Measurements from ENCODE around the gene IGSF23. TPM values are rescaled to one million over a fixed set of nuclear protein-coding genes. Genes with fewer than 3 reads are reported as not detected.

Gene IGSF23
- total RNA-seq, 1 experiment from 2014 or later: not detected

DNA sequence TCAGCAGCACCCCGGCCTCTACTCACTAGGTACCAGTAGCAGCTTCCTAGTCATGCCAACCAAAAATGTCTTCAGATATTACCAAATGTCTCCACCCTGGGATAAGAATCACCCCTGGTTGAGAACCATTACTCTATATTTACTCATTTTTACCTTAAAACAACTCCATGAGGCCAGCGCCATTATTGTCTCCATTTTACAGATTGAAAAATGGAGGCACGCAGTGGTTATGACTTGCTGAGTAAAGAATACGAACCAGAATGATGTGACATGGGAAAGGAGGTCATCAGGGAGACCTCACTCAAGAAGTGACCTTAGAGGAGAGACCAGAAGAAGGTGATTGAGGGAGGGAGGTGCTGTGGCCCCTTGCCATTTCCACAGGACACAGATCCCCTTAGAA is 60.1 kb downstream of the IGSF23 start:
- ChIA-PET POLR2A (ENCODE audit: low non-redundant PET) (no interaction called here), CTCF (no interaction called here)
- H3K27me3 ChIP-seq (replicated peaks; ENCODE audit: insufficient read depth, low read depth, low read length, poor library complexity): no peaks in the 10 kb centered on the region
- TF ChIP-seq EZH2 (IDR thresholded peaks at IDR 0.05; ENCODE audit: borderline replicate concordance, low read depth, low read length, poor library complexity, severe bottlenecking): no peak
- TF ChIP-seq, protein P1, sequence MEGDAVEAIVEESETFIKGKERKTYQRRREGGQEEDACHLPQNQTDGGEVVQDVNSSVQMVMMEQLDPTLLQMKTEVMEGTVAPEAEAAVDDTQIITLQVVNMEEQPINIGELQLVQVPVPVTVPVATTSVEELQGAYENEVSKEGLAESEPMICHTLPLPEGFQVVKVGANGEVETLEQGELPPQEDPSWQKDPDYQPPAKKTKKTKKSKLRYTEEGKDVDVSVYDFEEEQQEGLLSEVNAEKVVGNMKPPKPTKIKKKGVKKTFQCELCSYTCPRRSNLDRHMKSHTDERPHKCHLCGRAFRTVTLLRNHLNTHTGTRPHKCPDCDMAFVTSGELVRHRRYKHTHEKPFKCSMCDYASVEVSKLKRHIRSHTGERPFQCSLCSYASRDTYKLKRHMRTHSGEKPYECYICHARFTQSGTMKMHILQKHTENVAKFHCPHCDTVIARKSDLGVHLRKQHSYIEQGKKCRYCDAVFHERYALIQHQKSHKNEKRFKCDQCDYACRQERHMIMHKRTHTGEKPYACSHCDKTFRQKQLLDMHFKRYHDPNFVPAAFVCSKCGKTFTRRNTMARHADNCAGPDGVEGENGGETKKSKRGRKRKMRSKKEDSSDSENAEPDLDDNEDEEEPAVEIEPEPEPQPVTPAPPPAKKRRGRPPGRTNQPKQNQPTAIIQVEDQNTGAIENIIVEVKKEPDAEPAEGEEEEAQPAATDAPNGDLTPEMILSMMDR (conservative IDR thresholded peaks at IDR 0.05; ENCODE audit: low read depth, low read length): no peak
- H3K9me3 ChIP-seq (ENCODE audit: low read depth, low read length, poor library complexity, severe bottlenecking): no peaks in the 10 kb centered on the region
- H3K27ac ChIP-seq (ENCODE audit: low read depth, low read length, poor library complexity, severe bottlenecking): no peak overlapping the region
- DNase-seq (ENCODE audit: low spot score): no peak
- H3K36me3 ChIP-seq (ENCODE audit: insufficient read depth, low read length, poor library complexity, severe bottlenecking): no peaks in the 10 kb centered on the region
- intact Hi-C loops (cut with micrococcal nuclease; ENCODE audit: unreplicated experiment): no loop called here
- no TSS peak for BruUV-seq (replicated peaks)
- H3K4me3 ChIP-seq (ENCODE audit: low read depth, low read length, poor library complexity, severe bottlenecking): no peak overlapping the region
- peaks cover 7% of the 10 kb centered on the region for H3K4me1 ChIP-seq (ENCODE audit: insufficient read depth, low read length, poor library complexity, severe bottlenecking)

DNA sequence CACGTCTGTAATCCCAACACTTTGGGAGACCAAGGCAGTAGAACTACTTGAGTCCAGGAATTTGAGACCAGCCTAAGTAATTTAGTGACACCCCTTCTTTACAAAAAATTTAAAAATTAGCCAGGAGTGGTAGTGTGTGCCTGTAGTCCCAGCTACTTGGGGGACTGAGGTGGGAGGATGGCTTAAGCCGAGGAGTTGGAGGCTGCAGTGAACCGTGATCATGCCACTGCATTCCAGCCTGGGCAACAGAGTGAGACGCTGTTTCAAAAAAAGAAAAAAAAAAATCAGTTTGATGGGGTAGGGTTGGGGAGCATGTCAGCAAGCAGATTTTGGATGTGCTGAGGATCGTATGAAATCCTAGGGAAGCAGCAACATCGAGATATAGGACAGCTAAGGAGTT is 62.2 kb downstream of the IGSF23 start:
- Histone ChIP-seq H3K27ac (ENCODE audit: low read depth, low read length, poor library complexity, severe bottlenecking) (no peak overlapping the region), H3K27me3 (replicated peaks; ENCODE audit: insufficient read depth, low read depth, low read length, poor library complexity) (no peaks in the 10 kb centered on the region), H3K9me3 (ENCODE audit: low read depth, low read length, poor library complexity, severe bottlenecking) (no peaks in the 10 kb centered on the region), H3K36me3 (ENCODE audit: insufficient read depth, low read length, poor library complexity, severe bottlenecking) (no peaks in the 10 kb centered on the region), H3K4me3 (ENCODE audit: low read depth, low read length, poor library complexity, severe bottlenecking) (no peak overlapping the region), H3K4me1 (ENCODE audit: insufficient read depth, low read length, poor library complexity, severe bottlenecking) (peaks cover 7% of the 10 kb centered on the region)
- no peak for TF ChIP-seq EZH2 (IDR thresholded peaks at IDR 0.05; ENCODE audit: borderline replicate concordance, low read depth, low read length, poor library complexity, severe bottlenecking)
- TF ChIP-seq, protein P1 (conservative IDR thresholded peaks at IDR 0.05; ENCODE audit: low read depth, low read length): no peak
- intact Hi-C loops (cut with micrococcal nuclease; ENCODE audit: unreplicated experiment): no loop called here
- ChIA-PET POLR2A (ENCODE audit: low non-redundant PET) (no interaction called here), CTCF (interaction anchor here (0.6 kb wide), 1 partner anchor 119 kb away, joined by 3 read pairs; no protein-coding TSS in a partner anchor)
- no TSS peak for BruUV-seq (replicated peaks)
- DNase-seq (ENCODE audit: low spot score): no peak

DNA sequence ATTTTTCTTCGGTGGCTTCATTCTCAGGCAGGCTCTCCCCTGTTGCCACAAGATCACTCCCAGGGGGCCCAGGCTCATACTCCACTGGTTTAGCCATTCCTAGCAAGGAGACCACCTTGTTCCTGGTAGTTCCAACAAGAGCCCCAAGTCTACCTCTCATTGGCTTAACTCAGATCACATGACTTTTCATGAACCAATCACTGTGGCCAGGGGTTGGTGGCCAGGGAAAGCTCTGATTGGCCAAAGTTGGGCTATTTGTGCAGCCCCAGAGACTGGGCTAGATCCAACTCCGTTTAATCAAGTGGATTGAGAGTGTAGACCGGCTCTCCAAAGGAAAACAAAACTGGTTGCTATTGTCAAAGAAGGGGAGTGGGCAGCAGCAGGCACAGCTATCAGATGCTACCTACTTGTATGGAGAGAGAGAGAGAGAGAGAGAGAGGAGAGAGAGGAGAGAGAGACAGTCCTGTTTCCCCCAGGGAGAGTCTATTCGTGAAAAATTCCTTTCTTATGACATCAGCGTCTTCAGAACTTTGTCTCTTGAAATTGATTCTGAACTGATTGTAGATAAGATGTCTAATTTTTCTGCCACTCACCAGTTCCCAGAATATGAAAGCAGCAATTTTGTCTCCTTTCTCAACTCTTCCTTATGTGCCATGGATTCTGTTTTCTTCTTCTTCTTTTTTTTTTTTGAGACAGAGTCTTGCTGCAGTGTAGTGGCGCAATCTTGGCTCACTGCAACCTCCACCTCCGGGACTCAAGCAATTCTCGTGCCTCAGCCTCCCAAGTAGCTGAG is 63.9 kb downstream of the IGSF23 start:
- Histone ChIP-seq H3K4me3 (ENCODE audit: low read depth, low read length, poor library complexity, severe bottlenecking) (peak overlapping the region; percentile 21), H3K36me3 (ENCODE audit: insufficient read depth, low read length, poor library complexity, severe bottlenecking) (no peaks in the 10 kb centered on the region), H3K4me1 (ENCODE audit: insufficient read depth, low read length, poor library complexity, severe bottlenecking) (peaks cover 7% of the 10 kb centered on the region), H3K9me3 (ENCODE audit: low read depth, low read length, poor library complexity, severe bottlenecking) (no peaks in the 10 kb centered on the region), H3K27ac (ENCODE audit: low read depth, low read length, poor library complexity, severe bottlenecking) (peak overlapping the region; percentile 70), H3K27me3 (replicated peaks; ENCODE audit: insufficient read depth, low read depth, low read length, poor library complexity) (no peaks in the 10 kb centered on the region)
- intact Hi-C loops (cut with micrococcal nuclease; ENCODE audit: unreplicated experiment): no loop called here
- DNase-seq (ENCODE audit: low spot score): peak; percentile 85
- BruUV-seq (replicated peaks): TSS peak; percentile 88
- TF ChIP-seq EZH2 (IDR thresholded peaks at IDR 0.05; ENCODE audit: borderline replicate concordance, low read depth, low read length, poor library complexity, severe bottlenecking): no peak
- TF ChIP-seq, protein P1 (conservative IDR thresholded peaks at IDR 0.05; ENCODE audit: low read depth, low read length): no peak
- ChIA-PET POLR2A (ENCODE audit: low non-redundant PET) (no interaction called here), CTCF (no interaction called here)
